ENCODE data around the gene MMRN1. TPM values are rescaled to one million over a fixed set of nuclear protein-coding genes. Genes with fewer than 3 reads are reported as not detected.

Gene MMRN1
- total and polyA plus RNA-seq, 2 experiments from 2014 or later: not detected

DNA sequence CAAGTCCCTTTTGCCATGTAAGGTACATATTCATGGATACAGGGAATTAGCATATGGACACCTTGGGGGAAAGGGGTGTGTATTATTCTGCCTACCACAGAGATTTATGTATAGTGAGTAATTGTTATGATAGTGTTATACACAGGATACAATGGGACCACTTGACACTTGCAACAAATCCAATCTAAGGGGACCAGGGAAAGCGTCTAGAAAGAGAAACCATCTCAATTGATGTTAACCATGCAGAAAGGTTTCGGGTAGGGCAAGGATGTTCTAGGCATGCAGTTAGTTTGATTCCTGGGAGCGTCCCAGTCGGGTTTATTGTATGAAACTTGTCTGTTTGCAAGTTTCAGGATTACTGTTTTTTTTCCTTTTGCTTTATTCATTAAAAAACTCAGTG lies 34.2 kb downstream of the MMRN1 start:
- no peaks in the 10 kb centered on the region for H3K27me3 ChIP-seq (ENCODE audit: insufficient read depth)
- no peaks in the 10 kb centered on the region for H3K27me3 Mint-ChIP-seq (ENCODE audit: insufficient read depth, low read depth, poor library complexity)
- H2AFZ ChIP-seq: no peak overlapping the region
- no peaks in the 10 kb centered on the region for H3K79me2 ChIP-seq (replicated peaks; ENCODE audit: insufficient read depth)
- H3K27ac Mint-ChIP-seq: no peak overlapping the region
- TF ChIP-seq NANOG (IDR thresholded peaks at IDR 0.05; ENCODE audit: borderline replicate concordance) (no peak), STAT1 (IDR thresholded peaks at IDR 0.05; ENCODE audit: unreplicated experiment) (no peak), ZNF114 (CRISPR knock-in tag; IDR thresholded peaks at IDR 0.05) (no peak), JUNB (IDR thresholded peaks at IDR 0.05; ENCODE audit: unreplicated experiment) (no peak), REST (IDR thresholded peaks at IDR 0.05; ENCODE audit: unreplicated experiment) (no peak), EZH2phosphoT487 (IDR thresholded peaks at IDR 0.05; ENCODE audit: unreplicated experiment) (no peak), CREB1 (CRISPR knock-in tag; IDR thresholded peaks at IDR 0.05; ENCODE audit: low read depth) (no peak), POLR2AphosphoS5 (IDR thresholded peaks at IDR 0.05; ENCODE audit: low read depth) (no peak), ZNF331 (CRISPR knock-in tag; IDR thresholded peaks at IDR 0.05; ENCODE audit: low read depth) (no peak), EZH2 (IDR thresholded peaks at IDR 0.05; ENCODE audit: low read depth, unreplicated experiment) (no peak)
- TF ChIP-seq, protein P1, sequence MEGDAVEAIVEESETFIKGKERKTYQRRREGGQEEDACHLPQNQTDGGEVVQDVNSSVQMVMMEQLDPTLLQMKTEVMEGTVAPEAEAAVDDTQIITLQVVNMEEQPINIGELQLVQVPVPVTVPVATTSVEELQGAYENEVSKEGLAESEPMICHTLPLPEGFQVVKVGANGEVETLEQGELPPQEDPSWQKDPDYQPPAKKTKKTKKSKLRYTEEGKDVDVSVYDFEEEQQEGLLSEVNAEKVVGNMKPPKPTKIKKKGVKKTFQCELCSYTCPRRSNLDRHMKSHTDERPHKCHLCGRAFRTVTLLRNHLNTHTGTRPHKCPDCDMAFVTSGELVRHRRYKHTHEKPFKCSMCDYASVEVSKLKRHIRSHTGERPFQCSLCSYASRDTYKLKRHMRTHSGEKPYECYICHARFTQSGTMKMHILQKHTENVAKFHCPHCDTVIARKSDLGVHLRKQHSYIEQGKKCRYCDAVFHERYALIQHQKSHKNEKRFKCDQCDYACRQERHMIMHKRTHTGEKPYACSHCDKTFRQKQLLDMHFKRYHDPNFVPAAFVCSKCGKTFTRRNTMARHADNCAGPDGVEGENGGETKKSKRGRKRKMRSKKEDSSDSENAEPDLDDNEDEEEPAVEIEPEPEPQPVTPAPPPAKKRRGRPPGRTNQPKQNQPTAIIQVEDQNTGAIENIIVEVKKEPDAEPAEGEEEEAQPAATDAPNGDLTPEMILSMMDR (conservative IDR thresholded peaks at IDR 0.05; ENCODE audit: low read depth in 2 of 2): no peak
- TF ChIP-seq, protein P2, sequence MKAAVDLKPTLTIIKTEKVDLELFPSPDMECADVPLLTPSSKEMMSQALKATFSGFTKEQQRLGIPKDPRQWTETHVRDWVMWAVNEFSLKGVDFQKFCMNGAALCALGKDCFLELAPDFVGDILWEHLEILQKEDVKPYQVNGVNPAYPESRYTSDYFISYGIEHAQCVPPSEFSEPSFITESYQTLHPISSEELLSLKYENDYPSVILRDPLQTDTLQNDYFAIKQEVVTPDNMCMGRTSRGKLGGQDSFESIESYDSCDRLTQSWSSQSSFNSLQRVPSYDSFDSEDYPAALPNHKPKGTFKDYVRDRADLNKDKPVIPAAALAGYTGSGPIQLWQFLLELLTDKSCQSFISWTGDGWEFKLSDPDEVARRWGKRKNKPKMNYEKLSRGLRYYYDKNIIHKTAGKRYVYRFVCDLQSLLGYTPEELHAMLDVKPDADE (IDR thresholded peaks at IDR 0.05): no peak
- TF ChIP-seq, protein P3, sequence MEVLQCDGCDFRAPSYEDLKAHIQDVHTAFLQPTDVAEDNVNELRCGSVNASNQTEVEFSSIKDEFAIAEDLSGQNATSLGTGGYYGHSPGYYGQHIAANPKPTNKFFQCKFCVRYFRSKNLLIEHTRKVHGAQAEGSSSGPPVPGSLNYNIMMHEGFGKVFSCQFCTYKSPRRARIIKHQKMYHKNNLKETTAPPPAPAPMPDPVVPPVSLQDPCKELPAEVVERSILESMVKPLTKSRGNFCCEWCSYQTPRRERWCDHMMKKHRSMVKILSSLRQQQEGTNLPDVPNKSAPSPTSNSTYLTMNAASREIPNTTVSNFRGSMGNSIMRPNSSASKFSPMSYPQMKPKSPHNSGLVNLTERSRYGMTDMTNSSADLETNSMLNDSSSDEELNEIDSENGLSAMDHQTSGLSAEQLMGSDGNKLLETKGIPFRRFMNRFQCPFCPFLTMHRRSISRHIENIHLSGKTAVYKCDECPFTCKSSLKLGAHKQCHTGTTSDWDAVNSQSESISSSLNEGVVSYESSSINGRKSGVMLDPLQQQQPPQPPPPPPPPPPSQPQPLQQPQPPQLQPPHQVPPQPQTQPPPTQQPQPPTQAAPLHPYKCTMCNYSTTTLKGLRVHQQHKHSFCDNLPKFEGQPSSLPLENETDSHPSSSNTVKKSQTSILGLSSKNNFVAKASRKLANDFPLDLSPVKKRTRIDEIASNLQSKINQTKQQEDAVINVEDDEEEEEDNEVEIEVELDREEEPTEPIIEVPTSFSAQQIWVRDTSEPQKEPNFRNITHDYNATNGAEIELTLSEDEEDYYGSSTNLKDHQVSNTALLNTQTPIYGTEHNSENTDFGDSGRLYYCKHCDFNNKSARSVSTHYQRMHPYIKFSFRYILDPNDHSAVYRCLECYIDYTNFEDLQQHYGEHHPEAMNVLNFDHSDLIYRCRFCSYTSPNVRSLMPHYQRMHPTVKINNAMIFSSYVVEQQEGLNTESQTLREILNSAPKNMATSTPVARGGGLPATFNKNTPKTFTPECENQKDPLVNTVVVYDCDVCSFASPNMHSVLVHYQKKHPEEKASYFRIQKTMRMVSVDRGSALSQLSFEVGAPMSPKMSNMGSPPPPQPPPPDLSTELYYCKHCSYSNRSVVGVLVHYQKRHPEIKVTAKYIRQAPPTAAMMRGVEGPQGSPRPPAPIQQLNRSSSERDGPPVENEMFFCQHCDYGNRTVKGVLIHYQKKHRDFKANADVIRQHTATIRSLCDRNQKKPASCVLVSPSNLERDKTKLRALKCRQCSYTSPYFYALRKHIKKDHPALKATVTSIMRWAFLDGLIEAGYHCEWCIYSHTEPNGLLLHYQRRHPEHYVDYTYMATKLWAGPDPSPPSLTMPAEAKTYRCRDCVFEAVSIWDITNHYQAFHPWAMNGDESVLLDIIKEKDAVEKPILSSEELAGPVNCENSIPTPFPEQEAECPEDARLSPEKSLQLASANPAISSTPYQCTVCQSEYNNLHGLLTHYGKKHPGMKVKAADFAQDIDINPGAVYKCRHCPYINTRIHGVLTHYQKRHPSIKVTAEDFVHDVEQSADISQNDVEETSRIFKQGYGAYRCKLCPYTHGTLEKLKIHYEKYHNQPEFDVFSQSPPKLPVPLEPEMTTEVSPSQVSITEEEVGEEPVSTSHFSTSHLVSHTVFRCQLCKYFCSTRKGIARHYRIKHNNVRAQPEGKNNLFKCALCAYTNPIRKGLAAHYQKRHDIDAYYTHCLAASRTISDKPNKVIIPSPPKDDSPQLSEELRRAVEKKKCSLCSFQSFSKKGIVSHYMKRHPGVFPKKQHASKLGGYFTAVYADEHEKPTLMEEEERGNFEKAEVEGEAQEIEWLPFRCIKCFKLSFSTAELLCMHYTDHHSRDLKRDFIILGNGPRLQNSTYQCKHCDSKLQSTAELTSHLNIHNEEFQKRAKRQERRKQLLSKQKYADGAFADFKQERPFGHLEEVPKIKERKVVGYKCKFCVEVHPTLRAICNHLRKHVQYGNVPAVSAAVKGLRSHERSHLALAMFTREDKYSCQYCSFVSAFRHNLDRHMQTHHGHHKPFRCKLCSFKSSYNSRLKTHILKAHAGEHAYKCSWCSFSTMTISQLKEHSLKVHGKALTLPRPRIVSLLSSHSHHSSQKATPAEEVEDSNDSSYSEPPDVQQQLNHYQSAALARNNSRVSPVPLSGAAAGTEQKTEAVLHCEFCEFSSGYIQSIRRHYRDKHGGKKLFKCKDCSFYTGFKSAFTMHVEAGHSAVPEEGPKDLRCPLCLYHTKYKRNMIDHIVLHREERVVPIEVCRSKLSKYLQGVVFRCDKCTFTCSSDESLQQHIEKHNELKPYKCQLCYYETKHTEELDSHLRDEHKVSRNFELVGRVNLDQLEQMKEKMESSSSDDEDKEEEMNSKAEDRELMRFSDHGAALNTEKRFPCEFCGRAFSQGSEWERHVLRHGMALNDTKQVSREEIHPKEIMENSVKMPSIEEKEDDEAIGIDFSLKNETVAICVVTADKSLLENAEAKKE (CRISPR knock-in tag; IDR thresholded peaks at IDR 0.05): no peak
- H3F3A ChIP-seq (replicated peaks; ENCODE audit: low read depth): no peaks in the 10 kb centered on the region
- no peaks in the 10 kb centered on the region for H3K4me1 ChIP-seq (ENCODE audit: insufficient read depth)
- H3K4me3 Mint-ChIP-seq: no peak overlapping the region
- no peak overlapping the region for H3K4me3 ChIP-seq
- H3K36me3 Mint-ChIP-seq (ENCODE audit: low read depth): 0 out of 3 replicates have a peak, but pooled peaks cover 2% of the 10 kb centered on the region
- peaks cover 3% of the 10 kb centered on the region; the same call in 1 of the 3 replicates for H3K9me3 Mint-ChIP-seq
- H3K9me2 ChIP-seq (ENCODE audit: insufficient read depth): no peaks in the 10 kb centered on the region
- no peaks in the 10 kb centered on the region for H4K20me1 ChIP-seq (replicated peaks; ENCODE audit: insufficient read depth)
- DNase-seq (ENCODE audit: low spot score) (no peak), ATAC-seq (no peak)
- no peak overlapping the region for H3K27ac ChIP-seq (ENCODE audit: low read depth)
- H3K4me1 Mint-ChIP-seq: peaks cover 13% of the 10 kb centered on the region
- H3K4me2 ChIP-seq: no peak overlapping the region
- H3K36me3 ChIP-seq (ENCODE audit: insufficient read depth): no peaks in the 10 kb centered on the region

Data from GM23338 (cell line).